HG03575 (cell line): ENCODE measurements around the gene INO80.
"Not testable (repeated sequence)": the region's sequence is repeated elsewhere in the genome, so short reads cannot be mapped to it uniquely, and the experiment has no call there.

ENCODE experiments used
- ATAC-seq: cut with Tn5 transposase; IDR thresholded peaks from one replicate; pipeline ENCODE4 v1.9.1; 2021; ENCODE audit not compliant: unreplicated experiment, insufficient number of reproducible peaks, low FRiP score; ENCODE audit errors: extremely low read depth

Gene INO80

DNA sequence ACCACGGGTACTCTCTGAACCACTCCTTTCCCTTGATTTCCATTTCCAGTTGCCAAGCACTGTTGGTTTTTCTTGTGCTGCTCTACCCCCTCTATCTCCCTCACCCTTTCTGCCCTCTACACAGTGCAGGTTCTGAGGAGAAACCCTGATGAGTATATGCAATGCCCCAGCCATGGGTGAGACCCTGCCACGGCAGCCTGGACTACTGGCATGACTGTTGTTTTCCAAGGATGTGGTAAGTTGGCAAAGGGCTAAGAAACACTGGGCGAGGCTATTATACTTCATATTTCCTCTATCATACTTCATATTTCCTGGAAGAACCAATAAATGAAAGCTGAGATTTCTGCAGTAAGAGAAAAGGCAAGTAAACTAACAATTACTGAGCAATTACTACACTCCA lies 134.9 kb downstream of the INO80 start:
- no peak for ATAC-seq

GRCh38 chr15:40978562-40978961 lies 137.5 kb downstream of the INO80 start:
- ATAC-seq, result no peak

DNA sequence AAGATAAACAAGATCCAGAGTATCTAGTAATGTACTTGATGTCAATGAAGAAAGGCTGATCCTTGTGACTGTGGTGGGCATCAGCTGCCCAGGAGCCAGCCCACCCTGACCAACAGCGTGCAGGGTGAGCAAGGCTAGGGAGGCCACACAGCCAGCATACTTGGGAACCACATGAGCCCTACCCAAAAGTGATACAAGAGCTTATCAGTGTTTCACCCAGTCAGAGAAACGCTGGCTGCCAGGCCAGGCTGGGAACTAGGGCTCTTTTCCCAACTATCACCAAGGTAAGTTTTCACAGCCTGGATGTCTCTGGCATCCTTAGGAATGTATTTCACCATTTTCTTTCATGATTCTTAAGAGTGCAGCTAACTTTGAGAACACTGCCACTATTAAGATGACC lies 137.9 kb downstream of the INO80 start:
- ATAC-seq, result no peak

- no peak for ATAC-seq
Observed at GRCh38 chr15:40976819-40977218, 139.3 kb downstream of the INO80 start.

- ATAC-seq, result no peak
Observed at GRCh38 chr15:40974879-40975278, 141.2 kb downstream of the INO80 start.

DNA sequence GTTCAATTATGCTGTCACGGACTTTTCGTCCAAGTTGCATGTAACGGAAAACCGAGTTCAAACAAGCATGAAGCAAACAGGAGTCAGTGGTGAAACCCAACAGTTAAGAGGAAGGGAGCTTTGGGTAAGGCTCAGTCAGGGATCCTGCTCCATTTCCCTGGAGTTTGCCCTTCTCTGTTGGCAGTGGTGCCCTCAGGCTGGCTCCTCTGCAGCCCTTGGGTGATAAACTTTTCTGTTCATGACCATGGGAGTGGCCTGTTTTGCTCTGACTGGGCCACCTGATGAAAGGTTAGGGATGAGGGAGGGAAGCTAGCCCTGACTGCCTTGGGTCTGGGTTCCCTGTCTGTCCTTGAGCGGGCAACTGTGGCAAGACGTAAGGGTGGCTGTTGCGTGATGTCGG lies 146.7 kb downstream of the INO80 start:
- no peak for ATAC-seq

GRCh38 chr15:40968290-40969085 lies 147.6 kb downstream of the INO80 start:
- ATAC-seq, result no peak

GRCh38 chr15:40964634-40965033 lies 151.4 kb downstream of the INO80 start:
- ATAC-seq, result no peak

DNA sequence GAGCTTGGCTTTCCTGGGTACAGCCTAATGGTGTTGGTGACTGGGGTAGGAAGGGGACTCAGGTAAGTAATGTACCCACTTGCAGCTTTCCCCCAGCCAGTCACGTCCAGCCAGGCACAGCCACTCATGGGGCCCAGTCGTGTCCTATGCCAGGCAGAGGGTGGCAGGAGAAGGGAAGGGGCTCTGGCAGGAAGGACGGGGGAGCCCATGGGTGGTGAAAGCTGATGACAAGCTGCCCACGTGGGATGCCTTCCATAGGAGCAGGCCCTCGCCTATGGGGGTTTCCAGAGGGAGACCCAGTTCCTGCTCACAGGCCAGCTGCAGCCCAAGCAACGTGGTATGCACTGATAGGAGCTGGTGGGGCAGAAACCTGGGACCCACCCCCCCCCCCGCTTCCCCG lies 152.1 kb downstream of the INO80 start:
- no peak for ATAC-seq

GRCh38 chr15:40963201-40963600 lies 152.9 kb downstream of the INO80 start:
- ATAC-seq, result no peak

GRCh38 chr15:40962317-40962716 lies 153.8 kb downstream of the INO80 start:
- ATAC-seq, result not testable (repeated sequence)

GRCh38 chr15:40961740-40962139 lies 154.3 kb downstream of the INO80 start:
- not testable (repeated sequence) for ATAC-seq

DNA sequence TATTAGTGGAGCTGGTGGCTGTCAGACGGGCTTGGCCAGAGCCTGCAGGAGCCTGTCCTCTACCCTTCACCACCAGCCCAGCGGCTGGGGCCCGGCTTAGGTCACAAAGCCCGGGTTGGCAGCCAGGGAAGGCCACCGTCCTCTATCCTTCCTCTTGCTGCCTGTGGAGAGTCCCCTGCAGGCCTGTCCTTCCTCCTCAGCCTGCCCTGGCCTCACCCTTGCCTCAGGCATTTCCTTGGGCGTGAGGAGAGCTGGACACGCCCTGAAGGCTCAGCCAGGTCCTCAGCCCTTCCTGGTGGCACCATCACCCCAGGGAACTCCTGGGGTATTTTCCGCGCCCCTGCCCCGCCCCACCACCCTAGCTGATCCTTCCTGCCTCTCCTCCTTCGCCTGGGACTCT lies 155.2 kb downstream of the INO80 start:
- no peak for ATAC-seq

- no peak for ATAC-seq
Observed at GRCh38 chr15:40960151-40960885, 155.8 kb downstream of the INO80 start.

DNA sequence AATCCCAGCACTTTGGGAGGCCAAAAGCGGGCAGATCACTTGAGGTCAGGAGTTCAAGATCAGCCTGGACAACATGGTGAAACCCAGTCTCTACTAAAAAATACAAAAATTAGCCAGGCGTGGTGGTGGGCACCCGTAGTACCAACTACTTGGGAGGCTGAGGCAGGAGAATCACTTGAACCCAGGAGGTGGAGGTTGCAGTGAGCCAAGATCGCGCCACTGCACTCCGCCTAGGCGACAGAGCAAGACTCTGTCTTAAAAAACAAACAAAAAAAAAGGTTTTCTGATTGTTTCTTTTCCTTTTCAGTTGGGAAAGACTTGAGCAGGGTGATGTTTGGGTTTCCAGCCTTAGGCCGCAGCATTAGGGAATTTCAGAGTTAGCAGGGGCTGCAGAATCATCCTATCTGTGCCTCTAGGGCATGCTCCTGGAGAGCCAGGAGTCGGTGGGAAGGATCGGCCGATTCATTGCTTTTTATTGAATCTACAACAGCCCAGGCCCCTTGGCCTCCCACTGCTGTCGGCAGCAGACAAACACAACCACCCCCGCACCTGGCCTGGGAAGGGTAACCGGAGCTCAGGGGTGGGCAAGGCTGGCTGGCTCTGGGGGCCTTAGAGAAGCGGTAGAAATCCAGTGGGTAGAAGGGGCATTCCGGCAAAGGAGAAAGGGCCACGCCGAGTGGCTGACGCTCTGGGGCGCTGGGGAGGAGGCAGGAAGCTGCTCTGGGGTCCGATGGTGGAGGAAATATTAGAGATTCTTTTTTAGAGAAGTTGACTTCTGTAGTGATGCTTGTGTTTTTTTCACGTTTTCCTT lies 156.5 kb downstream of the INO80 start:
- no peak for ATAC-seq

- no peak for ATAC-seq
Observed at GRCh38 chr15:40958723-40959122, 157.4 kb downstream of the INO80 start.

DNA sequence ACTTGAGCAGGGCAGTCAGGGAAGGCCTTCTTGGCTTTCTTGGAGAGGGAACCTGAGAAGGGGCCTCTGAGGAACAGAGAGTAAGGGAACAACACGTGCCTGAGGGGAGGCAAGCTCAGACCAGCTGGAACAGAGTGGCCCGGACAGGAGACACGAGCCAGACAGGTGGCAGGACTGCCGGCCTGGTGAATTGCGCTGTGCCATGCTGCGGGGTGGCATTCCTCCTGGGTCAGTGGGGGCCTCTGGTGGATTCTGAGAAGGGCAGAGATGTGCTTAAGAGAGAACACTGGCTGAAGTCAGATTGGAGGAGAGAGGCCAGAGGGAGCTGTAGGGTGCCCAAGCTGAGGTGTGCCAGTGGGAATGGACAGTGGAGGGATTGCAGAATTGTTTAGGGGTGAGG lies 157.9 kb downstream of the INO80 start:
- no peak for ATAC-seq

DNA sequence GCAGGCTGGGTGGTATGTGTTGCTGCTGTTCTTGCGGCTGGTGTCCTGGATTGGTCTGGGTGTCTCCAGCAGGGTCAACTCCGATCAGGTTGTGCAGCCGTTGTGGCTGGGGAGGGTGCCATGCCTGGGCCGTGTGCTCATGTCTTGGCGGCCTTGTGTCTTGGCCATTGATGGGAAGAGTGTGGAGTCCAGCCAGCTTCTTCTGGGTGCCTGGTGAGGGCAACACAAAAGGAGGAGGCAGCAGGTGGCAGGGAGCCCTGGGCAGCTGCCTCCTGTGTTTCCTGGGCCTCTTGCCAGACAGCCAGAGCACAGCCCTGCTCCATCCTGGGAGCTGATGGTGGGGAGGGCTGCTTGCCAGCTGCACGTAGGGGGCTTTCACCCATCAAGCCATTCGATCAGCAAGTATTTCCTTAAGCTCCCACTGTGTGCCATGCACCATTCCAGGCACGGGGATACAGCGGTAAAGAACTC lies 158.5 kb downstream of the INO80 start:
- no peak for ATAC-seq

DNA sequence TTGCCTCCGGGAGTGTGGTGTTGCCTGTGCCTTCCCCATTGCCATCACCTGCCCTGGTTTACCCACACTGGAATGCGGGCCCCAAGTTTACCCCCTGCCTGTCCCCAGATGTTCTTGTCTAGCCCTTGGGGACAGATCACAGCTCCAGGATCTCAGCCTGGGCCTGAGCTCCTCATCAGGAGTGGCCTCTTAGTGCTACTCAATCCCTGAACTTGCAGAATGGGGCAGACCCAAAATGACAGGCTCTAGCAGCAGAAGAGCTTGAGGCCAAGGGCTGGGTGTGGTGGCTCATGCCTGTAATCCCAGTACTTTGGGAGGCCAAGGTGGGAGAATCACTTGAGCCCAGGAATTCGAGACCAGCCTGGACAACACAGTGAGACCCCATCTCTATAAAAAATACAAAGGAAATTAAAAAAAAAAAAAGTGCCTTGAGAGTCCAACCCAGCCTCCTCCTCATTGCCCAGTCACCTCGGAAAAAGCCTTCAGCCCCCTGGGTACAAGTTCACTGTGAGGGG lies 159.0 kb downstream of the INO80 start:
- no peak for ATAC-seq
